GM19395 (cell line): ENCODE results near the gene OASL.

Experiments used
- ATAC-seq: cut with Tn5 transposase; IDR thresholded peaks from one replicate; pipeline ENCODE4 v1.9.1; 2021; ENCODE audit warnings: mild to moderate bottlenecking, moderate library complexity; ENCODE audit not compliant: unreplicated experiment

The OASL gene

DNA sequence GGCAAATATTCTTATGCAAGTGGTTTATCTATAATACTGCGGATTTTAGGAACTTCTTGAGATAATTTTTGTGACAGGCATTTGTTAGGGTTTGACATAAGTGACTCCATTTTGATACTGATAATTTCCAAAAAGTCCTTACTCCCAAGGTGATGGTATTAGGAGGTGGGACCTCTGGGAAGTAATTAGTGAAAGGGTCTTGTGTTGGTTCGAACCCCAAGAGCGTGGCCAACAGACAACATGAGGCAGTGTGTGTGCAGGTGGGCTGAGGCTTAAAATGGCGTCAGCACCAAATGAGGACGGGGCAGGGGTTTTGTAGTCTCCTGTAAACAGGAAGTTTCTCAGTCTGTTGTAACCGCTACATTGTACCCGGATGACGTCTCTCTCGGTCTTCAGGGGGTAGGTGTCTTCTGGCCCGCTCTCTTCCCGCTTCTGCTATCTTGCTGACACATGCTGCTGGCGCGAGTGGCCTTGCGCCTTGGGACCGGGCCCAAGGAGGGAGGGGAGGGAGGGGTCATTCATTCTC, 21.0 kb downstream of the OASL start:
- ATAC-seq, result no peak

GRCh38 chr12:121015825-121016766, 22.9 kb downstream of the OASL start, which contains the start of gene C12orf43:
Gene C12orf43 (minus strand): TSS chr12:121016487. CDS start chr12:121016474, 13 bp downstream.
- ATAC-seq, result peak; percentile 96

GRCh38 chr12:121013715-121014114, 25.3 kb downstream of the OASL start:
- ATAC-seq, result no peak

DNA sequence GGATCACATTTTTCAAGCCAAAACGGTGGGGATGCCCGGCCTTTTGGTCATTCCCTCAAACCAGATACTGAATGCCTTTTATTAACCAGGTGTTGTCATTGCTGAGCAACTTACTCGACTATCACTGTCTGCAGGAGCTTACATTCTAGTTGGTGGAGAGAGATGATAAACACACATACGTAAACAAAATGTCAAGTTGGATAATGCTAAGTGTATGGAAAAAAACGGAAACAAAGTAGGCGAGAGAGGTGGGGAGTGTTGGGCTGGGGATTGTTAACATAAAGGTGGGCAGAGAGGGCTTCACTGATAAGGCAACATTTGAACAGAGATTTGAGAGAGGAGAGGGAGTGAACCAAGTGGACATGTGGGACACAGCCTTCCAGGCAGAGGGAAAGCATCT, 27.2 kb downstream of the OASL start:
- ATAC-seq, result no peak

GRCh38 chr12:121010860-121011259, 28.2 kb downstream of the OASL start:
- no peak for ATAC-seq

- ATAC-seq, result no peak
Observed at GRCh38 chr12:121009741-121010140, 29.3 kb downstream of the OASL start.

DNA sequence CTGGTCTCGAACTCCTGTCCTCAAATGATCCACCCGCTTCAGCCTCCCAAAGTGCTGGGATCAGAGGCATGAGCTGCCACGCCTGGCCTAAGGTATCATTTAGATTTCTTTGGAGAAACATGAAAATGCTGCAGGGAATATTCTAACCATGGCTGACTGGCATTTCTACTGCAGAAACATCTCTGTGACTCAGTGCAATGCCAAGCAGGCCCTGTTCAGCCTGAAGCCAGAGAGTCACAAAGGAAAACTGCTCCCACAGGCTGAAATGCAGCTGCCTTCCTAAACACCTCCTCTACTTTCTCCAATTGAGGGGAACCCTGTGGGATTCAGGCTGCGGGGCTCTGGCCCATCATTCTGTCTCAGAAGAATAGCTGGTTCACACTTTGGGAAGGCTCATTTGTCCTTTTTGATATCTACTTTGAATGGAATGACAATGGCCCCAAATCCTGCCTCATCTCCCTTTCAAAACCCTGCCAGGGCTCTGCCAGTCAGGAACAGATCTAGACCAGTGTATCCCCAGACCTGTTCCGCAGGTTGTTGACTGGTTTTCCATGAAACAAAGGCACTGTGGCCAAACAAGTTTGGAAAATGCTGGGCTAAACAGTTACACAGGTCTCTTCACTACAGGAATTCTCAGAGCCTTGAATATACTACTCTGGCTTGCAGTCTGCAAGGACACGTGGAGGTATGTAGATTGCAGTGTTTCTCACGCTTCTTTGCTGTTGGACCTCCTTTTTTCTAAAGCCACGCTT, 30.5 kb downstream of the OASL start:
- no peak for ATAC-seq

GRCh38 chr12:121005346-121005815, 33.7 kb downstream of the OASL start:
- ATAC-seq, result no peak

GRCh38 chr12:121004253-121004815, 34.7 kb downstream of the OASL start:
- no peak for ATAC-seq

- no peak for ATAC-seq
Observed at GRCh38 chr12:121003650-121004049, 35.4 kb downstream of the OASL start.

- no peak for ATAC-seq
Observed at GRCh38 chr12:121001841-121002483, 37.1 kb downstream of the OASL start.

DNA sequence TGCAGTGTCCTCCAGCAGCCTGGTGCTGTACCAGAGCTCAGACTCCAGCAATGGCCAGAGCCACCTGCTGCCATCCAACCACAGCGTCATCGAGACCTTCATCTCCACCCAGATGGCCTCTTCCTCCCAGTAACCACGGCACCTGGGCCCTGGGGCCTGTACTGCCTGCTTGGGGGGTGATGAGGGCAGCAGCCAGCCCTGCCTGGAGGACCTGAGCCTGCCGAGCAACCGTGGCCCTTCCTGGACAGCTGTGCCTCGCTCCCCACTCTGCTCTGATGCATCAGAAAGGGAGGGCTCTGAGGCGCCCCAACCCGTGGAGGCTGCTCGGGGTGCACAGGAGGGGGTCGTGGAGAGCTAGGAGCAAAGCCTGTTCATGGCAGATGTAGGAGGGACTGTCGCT, 38.0 kb downstream of the OASL start:
- ATAC-seq, result no peak

- ATAC-seq, result no peak
Observed at GRCh38 chr12:121000530-121000929, 38.5 kb downstream of the OASL start.

- no peak for ATAC-seq
Observed at GRCh38 chr12:120999191-121000120, 39.6 kb downstream of the OASL start.

DNA sequence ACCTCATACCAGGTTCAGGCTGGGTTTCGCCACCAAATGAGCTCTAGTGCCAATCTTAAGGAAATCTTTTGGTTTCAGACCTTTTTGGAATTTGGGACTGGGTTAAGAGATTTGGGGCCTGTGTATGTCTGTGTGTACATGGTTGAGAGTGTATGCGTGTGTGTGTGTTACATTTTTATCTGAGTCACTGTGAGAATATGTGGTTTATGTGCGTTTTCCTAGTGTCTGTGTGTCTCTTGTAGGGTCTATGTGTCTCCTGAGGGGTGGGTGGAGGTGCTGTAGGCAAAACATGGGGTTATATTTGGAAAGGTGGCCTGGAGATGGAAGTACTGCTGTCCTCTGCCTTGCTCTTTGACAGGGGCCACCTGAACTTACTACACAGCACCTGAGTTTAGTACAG, 40.6 kb downstream of the OASL start:
- ATAC-seq, result no peak

DNA sequence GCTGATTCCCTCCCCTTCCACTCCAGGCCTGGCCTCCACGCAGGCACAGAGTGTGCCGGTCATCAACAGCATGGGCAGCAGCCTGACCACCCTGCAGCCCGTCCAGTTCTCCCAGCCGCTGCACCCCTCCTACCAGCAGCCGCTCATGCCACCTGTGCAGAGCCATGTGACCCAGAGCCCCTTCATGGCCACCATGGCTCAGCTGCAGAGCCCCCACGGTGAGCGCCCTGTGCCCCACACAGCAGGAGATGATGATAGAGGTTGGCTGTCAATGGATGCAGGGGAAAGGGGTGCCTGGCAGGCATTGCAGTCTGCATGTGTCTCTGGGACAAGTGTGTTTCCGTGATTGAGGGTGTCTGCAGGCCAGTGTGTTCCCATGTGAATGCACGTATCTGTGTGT, 41.6 kb downstream of the OASL start:
- no peak for ATAC-seq

DNA sequence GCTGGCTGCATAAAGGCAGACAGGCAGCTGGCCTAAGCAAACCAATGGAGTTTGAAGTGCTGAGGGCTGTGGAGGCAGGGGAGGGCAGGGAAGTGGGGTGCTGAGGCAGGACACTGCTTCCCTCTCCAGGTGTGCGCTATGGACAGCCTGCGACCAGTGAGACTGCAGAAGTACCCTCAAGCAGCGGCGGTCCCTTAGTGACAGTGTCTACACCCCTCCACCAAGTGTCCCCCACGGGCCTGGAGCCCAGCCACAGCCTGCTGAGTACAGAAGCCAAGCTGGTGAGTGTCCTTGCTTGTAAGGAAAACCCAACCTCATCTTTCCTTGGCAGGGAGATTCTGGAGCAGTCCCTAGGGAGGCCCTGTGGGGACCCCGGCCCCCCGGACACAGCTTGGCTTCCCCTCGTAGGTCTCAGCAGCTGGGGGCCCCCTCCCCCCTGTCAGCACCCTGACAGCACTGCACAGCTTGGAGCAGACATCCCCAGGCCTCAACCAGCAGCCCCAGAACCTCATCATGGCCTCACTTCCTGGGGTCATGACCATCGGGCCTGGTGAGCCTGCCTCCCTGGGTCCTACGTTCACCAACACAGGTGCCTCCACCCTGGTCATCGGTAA, 42.8 kb downstream of the OASL start:
- ATAC-seq, result no peak

DNA sequence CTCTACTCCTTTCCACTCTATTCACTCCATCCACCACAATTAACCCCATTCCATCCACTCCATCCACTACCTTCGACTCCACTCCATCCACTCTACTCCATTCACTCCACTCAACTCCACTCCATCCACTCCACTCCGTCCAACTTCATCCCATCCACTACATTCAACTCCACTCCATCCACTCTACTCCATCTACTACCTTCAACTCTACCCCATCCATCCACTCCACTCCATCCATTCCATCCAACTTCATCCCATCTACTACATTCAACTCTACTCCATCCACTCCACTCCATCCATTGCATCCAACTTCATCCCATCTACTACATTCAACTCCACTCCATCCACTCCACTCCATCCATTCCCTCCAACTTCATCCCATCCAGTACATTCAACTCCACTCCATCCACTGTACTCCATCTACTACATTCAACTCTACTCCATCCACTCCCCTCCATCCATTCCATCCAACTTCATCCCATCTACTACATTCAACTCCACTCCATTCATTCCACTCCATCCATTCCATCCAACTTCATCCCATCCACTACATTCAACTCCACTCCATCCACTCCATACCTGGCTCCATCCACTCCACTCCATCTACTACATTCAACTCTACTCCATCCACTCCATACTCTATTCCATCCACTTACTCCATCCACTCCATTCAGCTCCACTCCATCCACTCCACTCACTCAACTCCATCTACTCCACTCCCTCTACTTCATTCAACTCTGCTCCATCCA, 44.3 kb downstream of the OASL start:
- no peak for ATAC-seq
